ENCODE measurements around the gene SOX9. TPM values are rescaled to one million over a fixed set of nuclear protein-coding genes. Genes with fewer than 3 reads are reported as not detected.

The SOX9 gene
- polyA plus RNA-seq, 2 of the 4 experiments (the other 2 are of a cell fraction) = 6.7 to 12.3 TPM

DNA sequence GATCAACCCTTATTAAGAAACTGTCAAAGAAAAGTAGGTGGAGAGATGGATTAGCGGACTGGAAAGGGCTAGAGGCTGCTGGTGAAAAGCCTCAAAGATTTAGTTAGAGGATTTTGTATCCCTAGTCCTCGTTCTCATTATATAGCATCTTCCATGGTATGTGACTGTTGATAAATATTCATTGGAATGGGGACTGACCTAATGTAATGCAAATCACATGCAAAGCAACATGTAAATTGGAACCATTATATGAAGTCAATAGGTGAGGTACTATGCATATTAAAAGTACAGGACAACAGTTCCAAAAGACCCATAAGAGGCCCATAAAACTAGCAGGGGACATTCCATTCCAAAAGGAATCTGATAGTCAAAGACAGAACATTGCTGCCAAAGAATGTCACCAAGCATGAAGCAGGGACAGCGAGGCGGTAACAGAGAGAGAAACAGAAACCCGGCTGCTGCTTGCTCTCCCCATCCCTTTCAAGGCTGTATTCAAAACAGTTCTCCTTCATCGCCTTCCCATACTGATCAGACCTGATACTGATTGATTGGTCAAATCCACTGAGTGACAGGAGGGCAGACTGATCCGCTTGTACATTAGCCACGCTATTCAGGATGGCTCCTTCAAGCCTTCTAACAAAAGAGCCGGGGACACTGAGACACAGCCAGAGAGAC, 44.5 kb downstream of the SOX9 start:
- peak; percentile 78 for FAIRE-seq
- whole genome bisulfite sequencing (ENCODE audit: missing lambda C conversion rate) = 88% methylated on average over 9 of the region's 9 CpGs
- TF ChIP-seq, protein P1, sequence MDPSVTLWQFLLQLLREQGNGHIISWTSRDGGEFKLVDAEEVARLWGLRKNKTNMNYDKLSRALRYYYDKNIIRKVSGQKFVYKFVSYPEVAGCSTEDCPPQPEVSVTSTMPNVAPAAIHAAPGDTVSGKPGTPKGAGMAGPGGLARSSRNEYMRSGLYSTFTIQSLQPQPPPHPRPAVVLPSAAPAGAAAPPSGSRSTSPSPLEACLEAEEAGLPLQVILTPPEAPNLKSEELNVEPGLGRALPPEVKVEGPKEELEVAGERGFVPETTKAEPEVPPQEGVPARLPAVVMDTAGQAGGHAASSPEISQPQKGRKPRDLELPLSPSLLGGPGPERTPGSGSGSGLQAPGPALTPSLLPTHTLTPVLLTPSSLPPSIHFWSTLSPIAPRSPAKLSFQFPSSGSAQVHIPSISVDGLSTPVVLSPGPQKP (IDR thresholded peaks at IDR 0.05; ENCODE audit: low read depth, low read length) = no peak
- TF ChIP-seq, protein P2, sequence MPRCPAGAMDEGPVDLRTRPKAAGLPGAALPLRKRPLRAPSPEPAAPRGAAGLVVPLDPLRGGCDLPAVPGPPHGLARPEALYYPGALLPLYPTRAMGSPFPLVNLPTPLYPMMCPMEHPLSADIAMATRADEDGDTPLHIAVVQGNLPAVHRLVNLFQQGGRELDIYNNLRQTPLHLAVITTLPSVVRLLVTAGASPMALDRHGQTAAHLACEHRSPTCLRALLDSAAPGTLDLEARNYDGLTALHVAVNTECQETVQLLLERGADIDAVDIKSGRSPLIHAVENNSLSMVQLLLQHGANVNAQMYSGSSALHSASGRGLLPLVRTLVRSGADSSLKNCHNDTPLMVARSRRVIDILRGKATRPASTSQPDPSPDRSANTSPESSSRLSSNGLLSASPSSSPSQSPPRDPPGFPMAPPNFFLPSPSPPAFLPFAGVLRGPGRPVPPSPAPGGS (IDR thresholded peaks at IDR 0.05) = no peak
- TF ChIP-seq ZSCAN20 (CRISPR knock-in tag; IDR thresholded peaks at IDR 0.05) (no peak), TP53 (CRISPR knock-in tag; IDR thresholded peaks at IDR 0.05) (no peak)
- TF ChIP-seq, protein P3, sequence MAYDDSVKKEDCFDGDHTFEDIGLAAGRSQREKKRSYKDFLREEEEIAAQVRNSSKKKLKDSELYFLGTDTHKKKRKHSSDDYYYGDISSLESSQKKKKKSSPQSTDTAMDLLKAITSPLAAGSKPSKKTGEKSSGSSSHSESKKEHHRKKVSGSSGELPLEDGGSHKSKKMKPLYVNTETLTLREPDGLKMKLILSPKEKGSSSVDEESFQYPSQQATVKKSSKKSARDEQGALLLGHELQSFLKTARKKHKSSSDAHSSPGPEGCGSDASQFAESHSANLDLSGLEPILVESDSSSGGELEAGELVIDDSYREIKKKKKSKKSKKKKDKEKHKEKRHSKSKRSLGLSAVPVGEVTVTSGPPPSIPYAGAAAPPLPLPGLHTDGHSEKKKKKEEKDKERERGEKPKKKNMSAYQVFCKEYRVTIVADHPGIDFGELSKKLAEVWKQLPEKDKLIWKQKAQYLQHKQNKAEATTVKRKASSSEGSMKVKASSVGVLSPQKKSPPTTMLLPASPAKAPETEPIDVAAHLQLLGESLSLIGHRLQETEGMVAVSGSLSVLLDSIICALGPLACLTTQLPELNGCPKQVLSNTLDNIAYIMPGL (CRISPR knock-in tag; IDR thresholded peaks at IDR 0.05; ENCODE audit: borderline replicate concordance) = no peak

DNA sequence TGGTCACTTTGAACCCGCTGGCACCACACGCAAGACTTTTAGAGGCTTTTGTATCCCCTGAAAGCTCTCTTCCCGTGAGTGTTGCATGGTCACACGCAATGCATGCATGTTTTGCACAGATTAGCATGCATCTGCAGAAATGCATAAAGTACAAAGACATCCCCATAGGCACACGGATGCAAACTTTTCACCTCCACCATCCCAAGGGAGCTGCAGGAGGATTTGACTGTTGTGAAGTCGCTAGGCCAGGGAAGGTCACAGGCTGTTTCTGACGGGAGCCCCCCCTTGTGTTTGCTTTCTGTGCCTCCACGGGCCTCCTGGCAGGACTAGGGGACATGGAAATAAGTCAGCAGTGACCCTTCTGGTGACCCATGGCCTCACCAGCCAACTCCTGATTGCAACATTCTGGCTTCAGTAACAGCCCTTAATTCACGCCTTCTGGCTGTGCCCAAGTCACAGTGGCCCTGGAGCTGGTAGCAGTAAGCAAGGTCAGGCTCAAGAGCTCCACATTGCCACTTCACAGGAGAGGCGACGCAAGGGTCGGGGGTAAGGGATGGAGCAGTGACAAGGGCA, 45.1 kb downstream of the SOX9 start:
- FAIRE-seq (no peak), DNase-seq (ENCODE audit: low read depth in 1 of 2, low spot score in 1 of 2) (no peak), ATAC-seq (no peak)
- TF ChIP-seq RARB (CRISPR knock-in tag; IDR thresholded peaks at IDR 0.05) = no peak
- no peak for TF ChIP-seq EP300 (IDR thresholded peaks at IDR 0.05)
- no peak for TF ChIP-seq SMC3 (IDR thresholded peaks at IDR 0.05)
- TF ChIP-seq ZFP36 (IDR thresholded peaks at IDR 0.05; ENCODE audit: borderline replicate concordance, partially characterized antibody) = no peak
- no peak for TF ChIP-seq BHLHE40 (IDR thresholded peaks at IDR 0.05; ENCODE audit: low read depth, low read length)
- TF ChIP-seq MAFK (IDR thresholded peaks at IDR 0.05; ENCODE audit: partially characterized antibody) = no peak
- H3K9me3 ChIP-seq = no peaks in the 10 kb centered on the region
- ChIA-PET POLR2A (no interaction called here), CTCF (no interaction called here)
- no peak overlapping the region for H3K27ac ChIP-seq
- H3K4me2 ChIP-seq = no peak overlapping the region
- 76% methylated on average over 12 of the region's 12 CpGs for WGBS (ENCODE audit: missing lambda C conversion rate)
- no peak overlapping the region for H3K4me3 ChIP-seq
- H3K4me1 ChIP-seq = no peaks in the 10 kb centered on the region

More for the DNA sequence above, 44.5 kb downstream of the SOX9 start:
- POLR2A ChIA-PET = no interaction called here
- Histone ChIP-seq H3K9me3 (no peaks in the 10 kb centered on the region), H3K4me1 (no peaks in the 10 kb centered on the region), H3K4me3 (no peak overlapping the region), H3K4me2 (no peak overlapping the region), H3K27ac (no peak overlapping the region)
- ATAC-seq (no peak), DNase-seq (ENCODE audit: low read depth in 1 of 2, low spot score in 1 of 2) (no peak)
- CTCF ChIA-PET = no interaction called here

DNA sequence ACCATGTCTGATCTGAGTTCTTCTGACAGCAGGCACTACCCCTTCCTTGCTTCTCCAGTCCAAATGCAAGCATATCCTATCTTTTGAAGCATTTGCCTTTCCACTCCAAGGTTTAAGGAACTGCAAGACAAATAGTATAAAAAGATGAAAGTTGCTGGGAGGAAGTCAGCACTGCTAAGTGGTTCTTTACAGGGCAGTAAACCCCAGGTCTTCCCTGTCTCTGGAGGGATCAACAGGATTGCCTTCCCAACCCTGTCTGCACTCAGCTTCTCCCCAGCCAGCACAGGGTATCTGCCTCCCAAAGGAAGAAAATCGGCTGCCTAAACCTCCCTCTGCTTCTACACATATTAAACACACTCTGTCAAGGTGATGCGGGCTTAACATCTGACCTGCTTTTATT, 46.8 kb downstream of the SOX9 start:
- H3K27ac ChIP-seq = no peak overlapping the region
- no peak for FAIRE-seq
- ChIA-PET POLR2A (no interaction called here), CTCF (interaction anchor here (1.4 kb wide), 1 partner anchor 372 kb away, joined by 4 read pairs; no protein-coding TSS in a partner anchor)
- no peak for ATAC-seq
- H3K9me3 ChIP-seq = no peaks in the 10 kb centered on the region
- no peak overlapping the region for H3K4me2 ChIP-seq
- no peak for DNase-seq (ENCODE audit: low read depth in 1 of 2, low spot score in 1 of 2)
- TF ChIP-seq MAZ (IDR thresholded peaks at IDR 0.05; ENCODE audit: borderline replicate concordance, low read depth, low read length) (no peak), TFCP2L1 (CRISPR knock-in tag; IDR thresholded peaks at IDR 0.05) (no peak), MYC (IDR thresholded peaks at IDR 0.05; ENCODE audit: borderline replicate concordance, low read length) (no peak), GATA3 (IDR thresholded peaks at IDR 0.05; ENCODE audit: borderline replicate concordance) (no peak), MAFK (IDR thresholded peaks at IDR 0.05; ENCODE audit: partially characterized antibody) (no peak), PHF8 (IDR thresholded peaks at IDR 0.05; ENCODE audit: borderline replicate concordance, low read depth) (no peak), HOXB5 (CRISPR knock-in tag; IDR thresholded peaks at IDR 0.05) (no peak), HDAC2 (IDR thresholded peaks at IDR 0.05) (no peak), HOXB13 (CRISPR knock-in tag; IDR thresholded peaks at IDR 0.05; ENCODE audit: low read depth) (no peak), ZNF302 (CRISPR knock-in tag; IDR thresholded peaks at IDR 0.05) (no peak), RCOR1 (IDR thresholded peaks at IDR 0.05; ENCODE audit: low read depth, low read length) (no peak)
- TF ChIP-seq, protein P4, sequence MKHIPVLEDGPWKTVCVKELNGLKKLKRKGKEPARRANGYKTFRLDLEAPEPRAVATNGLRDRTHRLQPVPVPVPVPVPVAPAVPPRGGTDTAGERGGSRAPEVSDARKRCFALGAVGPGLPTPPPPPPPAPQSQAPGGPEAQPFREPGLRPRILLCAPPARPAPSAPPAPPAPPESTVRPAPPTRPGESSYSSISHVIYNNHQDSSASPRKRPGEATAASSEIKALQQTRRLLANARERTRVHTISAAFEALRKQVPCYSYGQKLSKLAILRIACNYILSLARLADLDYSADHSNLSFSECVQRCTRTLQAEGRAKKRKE (CRISPR knock-in tag; IDR thresholded peaks at IDR 0.05; ENCODE audit: low read depth) = no peak
- TF ChIP-seq, protein P2 (IDR thresholded peaks at IDR 0.05) = no peak
- TF ChIP-seq, protein P1 (IDR thresholded peaks at IDR 0.05; ENCODE audit: low read depth, low read length) = no peak
- TF ChIP-seq, protein P5, sequence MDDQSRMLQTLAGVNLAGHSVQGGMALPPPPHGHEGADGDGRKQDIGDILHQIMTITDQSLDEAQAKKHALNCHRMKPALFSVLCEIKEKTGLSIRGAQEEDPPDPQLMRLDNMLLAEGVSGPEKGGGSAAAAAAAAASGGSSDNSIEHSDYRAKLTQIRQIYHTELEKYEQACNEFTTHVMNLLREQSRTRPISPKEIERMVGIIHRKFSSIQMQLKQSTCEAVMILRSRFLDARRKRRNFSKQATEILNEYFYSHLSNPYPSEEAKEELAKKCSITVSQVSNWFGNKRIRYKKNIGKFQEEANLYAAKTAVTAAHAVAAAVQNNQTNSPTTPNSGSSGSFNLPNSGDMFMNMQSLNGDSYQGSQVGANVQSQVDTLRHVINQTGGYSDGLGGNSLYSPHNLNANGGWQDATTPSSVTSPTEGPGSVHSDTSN (IDR thresholded peaks at IDR 0.05) = no peak
- H3K4me1 ChIP-seq = no peaks in the 10 kb centered on the region
- no peak overlapping the region for H3K4me3 ChIP-seq
- 89% methylated on average over 2 of the region's 2 CpGs for WGBS (ENCODE audit: missing lambda C conversion rate)

Data from A549 (cell line).